NCI-H1694 treated with DMSO at 0.1 percent for 48 hours (cell line): ENCODE measurements around the gene CBR4.
"Not testable (repeated sequence)": the region's sequence is repeated elsewhere in the genome, so short reads cannot be mapped to it uniquely, and the experiment has no call there.

ENCODE experiments used
- DNase-seq: peaks from one replicate; lab custom pipeline; 2025; lab: John Stamatoyannopoulos, UW

CBR4 gene

DNA sequence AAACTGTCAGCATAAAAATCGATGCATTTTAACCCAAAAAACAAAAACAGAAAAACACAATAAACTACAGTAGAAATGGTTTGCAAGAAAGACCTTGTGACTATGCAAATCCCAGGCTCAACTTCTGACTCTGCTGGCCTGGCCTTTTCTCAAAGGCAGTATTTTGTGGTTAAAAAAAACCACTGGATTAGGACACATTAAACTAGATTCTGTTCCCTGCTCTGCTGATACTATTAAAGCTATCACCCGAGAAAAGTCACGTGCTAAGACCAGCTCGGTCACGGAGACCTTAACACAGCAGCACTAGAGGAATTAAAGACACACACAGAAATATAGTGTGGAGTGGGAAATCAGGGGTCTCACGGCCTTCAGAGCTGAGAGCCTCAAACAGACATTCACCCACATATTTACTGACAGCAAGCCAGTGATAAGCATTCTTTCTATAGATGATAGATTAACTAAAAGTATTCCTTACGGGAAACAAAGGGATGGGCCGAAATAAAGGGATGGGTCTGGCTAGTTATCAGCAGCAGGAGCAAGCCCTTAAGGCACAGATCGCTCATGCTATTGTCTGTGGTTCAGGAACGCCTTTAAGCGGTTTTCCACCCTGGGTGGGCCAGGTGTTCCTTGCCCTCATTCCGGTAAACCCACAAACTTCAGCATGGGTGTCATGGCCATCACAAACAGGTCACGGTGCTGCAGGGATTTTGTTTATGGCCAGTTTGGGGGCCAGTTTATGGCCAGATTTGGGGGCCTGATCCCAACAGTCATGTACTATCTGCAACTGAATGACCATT is 16.1 kb downstream of the CBR4 start:
- DNase-seq: no peak

DNA sequence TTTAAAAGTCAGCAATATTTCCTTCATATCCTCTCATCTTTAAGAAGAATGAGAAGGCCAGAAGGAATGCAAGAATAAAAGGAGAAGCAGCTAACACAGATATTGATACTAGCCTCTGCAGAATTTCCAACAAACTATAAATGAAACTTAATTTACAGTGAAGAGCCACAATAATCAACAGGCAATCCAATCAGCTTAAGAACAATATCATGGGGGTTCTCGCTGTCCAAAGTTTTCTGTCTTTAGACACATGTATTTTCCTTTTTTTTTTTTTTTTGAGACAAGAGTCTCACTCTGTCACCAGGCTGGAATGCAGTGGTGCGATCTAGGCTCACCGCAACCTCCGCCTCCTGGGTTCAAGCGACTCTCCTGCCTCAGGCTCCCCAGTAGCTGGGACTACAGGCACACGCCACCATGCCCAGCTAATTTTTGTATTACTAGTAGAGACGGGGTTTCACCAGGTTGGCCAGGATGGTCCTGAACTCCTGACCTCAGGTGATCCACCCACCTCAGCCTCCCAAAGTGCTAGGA is 17.0 kb downstream of the CBR4 start:
- DNase-seq: not testable (repeated sequence)

DNA sequence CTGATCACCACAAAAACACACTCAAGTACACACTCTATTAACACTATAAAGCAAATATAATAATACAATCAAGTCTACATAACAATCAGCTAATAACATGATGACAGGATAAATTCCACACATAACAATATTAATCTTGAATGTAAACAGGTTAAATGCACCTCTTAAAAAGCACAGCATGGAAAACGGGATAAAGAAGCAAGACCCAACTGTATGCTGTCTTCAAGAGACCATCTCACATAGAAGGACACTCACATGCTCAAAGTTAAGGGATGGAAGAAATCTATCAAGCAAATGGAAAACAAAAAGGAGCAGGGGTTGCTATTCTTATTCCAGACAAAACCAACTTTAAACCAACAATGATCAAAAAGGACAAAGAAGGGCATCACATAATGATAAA is 28.1 kb downstream of the CBR4 start:
- no peak for DNase-seq

DNA sequence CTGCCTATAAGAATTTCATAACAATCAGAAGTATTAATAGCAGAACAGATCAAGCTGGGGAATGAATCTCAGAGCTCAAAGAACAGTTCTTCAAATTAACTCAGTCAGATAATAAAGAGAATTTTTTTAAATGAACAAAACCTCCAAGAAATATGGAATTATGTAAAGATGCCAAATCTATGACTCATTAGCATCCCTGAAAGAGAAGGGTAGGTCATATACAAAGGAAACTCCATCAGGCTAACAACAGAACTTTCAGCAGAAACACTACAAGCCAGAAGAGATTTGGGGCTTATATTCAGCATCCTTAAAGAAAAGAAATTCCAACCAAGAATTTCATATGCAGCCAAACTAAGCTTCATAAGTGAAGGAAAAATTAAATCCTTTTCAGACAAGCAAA is 28.6 kb downstream of the CBR4 start:
- no peak for DNase-seq

DNA sequence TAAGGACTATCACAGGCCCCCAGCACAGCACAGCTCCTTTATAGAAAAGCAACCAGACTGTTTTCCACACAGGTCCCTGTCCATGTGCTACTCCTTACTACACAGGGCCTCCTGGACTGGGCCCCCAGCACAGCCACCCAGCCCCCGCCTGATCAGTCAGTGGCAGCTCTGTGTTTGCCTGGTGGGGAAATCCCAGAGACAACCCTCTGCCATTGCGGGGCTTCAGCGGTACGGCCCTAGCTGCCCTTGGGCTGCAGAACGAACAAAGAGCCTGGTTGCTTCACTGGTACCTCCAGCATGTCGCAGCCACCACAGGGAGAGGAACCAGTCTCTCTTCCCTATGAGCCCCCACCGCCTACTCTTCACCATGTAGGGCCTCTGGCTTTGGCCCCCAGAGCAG is 30.7 kb downstream of the CBR4 start:
- DNase-seq: no peak

DNA sequence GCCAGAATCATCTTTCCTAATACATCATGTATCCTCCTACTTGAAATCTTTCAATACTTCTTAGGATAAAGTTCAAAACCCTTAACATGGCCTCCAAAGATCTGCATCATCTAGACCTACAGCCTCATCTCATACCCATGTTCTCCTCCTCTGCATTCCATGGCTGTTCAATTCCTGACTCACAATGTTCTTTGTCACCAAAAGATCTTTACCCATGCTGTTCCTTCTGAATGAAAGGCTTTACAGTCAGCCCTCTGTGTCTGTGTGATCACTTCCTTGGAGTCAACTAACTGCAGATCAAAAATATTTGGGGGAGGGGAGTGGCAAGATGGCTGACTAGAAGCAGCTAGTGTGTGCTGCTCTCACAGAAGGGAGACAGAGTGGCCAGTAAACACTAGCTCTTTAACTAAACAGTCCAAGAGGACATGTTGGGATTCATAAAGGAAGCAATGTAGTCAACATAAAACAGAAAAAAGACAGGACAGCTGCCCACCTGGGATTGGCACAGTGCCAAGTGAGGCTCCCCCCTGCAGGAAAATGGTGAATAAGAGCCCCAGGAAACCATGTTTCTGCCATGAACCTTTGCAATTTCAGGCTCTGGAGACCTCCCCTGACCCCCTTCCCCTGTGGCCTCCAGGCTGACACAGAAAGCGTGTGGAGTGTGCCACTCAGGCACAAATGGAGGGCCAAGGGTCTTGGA is 31.9 kb downstream of the CBR4 start:
- DNase-seq: no peak

DNA sequence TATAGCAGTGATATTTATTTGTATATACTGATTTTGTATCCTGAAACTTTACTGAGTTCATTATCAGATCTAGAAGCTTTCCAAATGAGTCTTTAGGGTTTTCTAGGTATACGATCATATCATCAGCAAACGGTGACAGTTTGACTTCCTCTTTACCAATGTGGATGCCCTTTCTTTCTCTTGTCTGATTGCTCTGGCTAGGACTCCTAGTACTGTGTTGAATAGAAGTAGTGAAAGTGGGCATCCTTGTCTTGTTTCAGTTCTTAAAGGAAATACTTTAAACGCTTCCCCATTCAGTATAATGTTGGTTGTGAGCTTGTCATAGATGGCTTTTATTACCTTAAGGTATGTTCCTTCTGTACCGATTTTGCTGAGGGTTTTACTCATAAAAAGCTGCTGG is 37.5 kb downstream of the CBR4 start:
- no peak for DNase-seq

DNA sequence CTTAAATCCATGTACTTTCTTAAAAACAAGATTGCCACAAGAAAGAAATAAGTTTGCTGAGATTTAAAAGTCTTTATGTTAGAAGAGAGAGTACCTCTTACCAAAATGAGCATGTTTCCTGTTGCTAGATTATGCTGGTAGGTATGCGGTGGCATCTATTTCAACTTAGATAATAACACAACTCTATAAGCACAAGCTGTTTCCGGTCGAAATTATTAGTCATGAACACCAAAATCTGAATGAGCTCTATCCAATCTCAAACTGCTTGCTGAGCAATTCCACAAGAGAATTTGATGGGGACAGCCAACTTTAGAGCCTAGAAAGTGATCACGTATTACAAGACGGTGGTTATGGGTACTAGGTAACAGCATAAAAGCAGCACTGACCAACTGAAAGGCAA is 49.3 kb downstream of the CBR4 start:
- DNase-seq: no peak

DNA sequence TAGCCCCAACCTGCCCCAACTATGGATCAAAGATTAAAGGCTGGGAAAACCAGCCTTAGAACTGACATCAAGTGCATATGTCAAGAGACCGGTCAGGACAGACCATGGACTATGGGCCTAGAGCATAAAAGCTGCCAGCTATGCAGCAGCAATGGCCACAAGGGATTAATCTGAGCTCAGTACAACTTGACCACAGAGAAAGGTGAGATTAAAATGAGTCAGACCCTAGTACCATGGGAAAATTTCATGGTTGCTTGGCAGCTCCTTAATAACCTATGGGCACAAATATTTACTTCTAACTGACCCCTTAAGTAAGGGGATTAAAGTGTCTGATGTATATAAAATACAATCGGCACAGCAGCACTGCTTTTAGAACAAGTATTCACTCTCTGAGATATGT is 54.4 kb downstream of the CBR4 start:
- no peak for DNase-seq

DNA sequence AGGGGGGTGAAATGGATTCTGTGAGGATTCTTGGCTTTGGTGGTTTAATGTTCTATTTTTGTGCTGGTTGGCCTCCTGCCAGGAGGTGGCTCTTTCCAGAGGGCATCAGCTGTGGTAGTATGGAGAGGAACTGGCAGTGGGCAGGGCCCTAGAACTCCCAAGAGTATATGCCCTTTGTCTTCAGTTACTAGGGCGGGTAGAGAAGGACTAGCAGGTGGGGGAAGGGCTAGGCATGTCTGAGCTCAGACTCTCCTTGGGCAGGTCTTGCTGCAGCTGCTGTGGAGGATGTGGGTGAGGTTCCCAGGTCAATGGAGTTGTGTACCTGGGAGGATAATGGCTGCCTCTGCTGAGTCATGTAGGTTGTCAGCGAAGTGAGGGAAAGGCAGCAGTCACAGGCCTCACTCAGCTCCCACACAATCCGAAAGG is 57.2 kb downstream of the CBR4 start:
- DNase-seq: not testable (repeated sequence)

DNA sequence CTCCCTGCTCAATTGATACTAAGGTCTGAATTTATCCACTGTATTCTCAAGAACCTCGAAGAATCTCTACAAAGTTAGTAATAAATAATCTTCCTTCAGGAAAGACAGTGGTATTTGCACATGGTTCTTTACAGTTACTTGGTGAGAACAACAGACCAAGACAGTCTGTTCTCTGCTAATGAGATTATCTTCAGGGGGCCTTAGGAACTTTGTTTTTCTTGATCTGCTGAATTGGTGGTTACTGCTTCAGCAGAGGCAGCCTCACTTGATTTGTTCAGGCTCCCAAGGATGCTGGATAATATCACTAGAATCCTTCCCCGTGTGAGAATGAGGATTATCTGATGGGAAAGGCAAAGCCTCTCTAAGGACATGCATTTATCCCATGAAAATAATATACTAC is 64.8 kb downstream of the CBR4 start:
- DNase-seq: no peak

DNA sequence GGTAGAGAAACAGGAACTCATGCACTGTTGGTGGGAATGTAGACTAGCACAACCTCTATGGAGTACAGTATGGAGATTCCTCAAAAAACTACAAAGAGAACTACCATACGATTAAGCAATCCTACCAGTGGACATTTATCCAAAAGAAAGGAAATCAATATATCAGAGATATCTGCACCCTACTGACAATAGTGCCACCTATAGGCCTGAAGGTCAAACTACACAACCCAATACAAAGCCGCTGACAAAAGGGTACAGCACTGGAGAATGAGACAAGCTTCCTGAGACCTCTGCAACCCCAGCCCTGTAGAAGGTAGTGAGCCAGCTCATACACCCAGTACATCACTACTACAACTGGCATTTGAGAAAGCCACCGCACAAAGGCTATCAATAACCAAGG is 67.1 kb downstream of the CBR4 start:
- DNase-seq: no peak
